ENCODE results near the gene MAP3K14.

The MAP3K14 gene

GRCh38 chr17:45264988-45265387 is 51.8 kb downstream of the MAP3K14 start:
- no peak for TF ChIP-seq TAF1 (IDR thresholded peaks at IDR 0.05; ENCODE audit: borderline replicate concordance, insufficient read depth, low read length)

GRCh38 chr17:45264430-45264829 is 52.4 kb downstream of the MAP3K14 start:
- TF ChIP-seq FOXP2 (optimal IDR thresholded peaks at IDR 0.05; ENCODE audit: borderline replicate concordance, extremely low read depth, extremely low read length, insufficient read depth) (no peak), TAF1 (IDR thresholded peaks at IDR 0.05; ENCODE audit: borderline replicate concordance, insufficient read depth, low read length) (no peak), REST (IDR thresholded peaks at IDR 0.05; ENCODE audit: insufficient read depth in 1 of 2, low read depth in 2 of 2, low read length in 2 of 2) (no peak), POLR2AphosphoS5 (IDR thresholded peaks at IDR 0.05; ENCODE audit: low read depth, low read length) (no peak), SIN3A (IDR thresholded peaks at IDR 0.05; ENCODE audit: borderline replicate concordance, insufficient read depth, low read length) (no peak)

GRCh38 chr17:45263477-45263860 is 53.4 kb downstream of the MAP3K14 start:
- TF ChIP-seq REST (IDR thresholded peaks at IDR 0.05; ENCODE audit: insufficient read depth in 1 of 2, low read depth in 2 of 2, low read length in 2 of 2) (no peak), POLR2AphosphoS5 (IDR thresholded peaks at IDR 0.05; ENCODE audit: low read depth, low read length) (no peak), FOXP2 (optimal IDR thresholded peaks at IDR 0.05; ENCODE audit: borderline replicate concordance, extremely low read depth, extremely low read length, insufficient read depth) (no peak), SIN3A (IDR thresholded peaks at IDR 0.05; ENCODE audit: borderline replicate concordance, insufficient read depth, low read length) (no peak), TAF1 (IDR thresholded peaks at IDR 0.05; ENCODE audit: borderline replicate concordance, insufficient read depth, low read length) (no peak)

- TF ChIP-seq TAF1 (IDR thresholded peaks at IDR 0.05; ENCODE audit: borderline replicate concordance, insufficient read depth, low read length) = no peak
Measured at GRCh38 chr17:45262516-45263476, 54.0 kb downstream of the MAP3K14 start.

GRCh38 chr17:45261577-45262515 is 55.0 kb downstream of the MAP3K14 start, which contains the start of gene SPATA32:
Gene SPATA32 (minus strand): TSS chr17:45262094. CDS start chr17:45262016, 78 bp downstream.
- TF ChIP-seq FOXP2 (optimal IDR thresholded peaks at IDR 0.05; ENCODE audit: borderline replicate concordance, extremely low read depth, extremely low read length, insufficient read depth) (no peak), TAF1 (IDR thresholded peaks at IDR 0.05; ENCODE audit: borderline replicate concordance, insufficient read depth, low read length) (no peak), SIN3A (IDR thresholded peaks at IDR 0.05; ENCODE audit: borderline replicate concordance, insufficient read depth, low read length) (no peak), POLR2AphosphoS5 (IDR thresholded peaks at IDR 0.05; ENCODE audit: low read depth, low read length) (no peak), REST (IDR thresholded peaks at IDR 0.05; ENCODE audit: insufficient read depth in 1 of 2, low read depth in 2 of 2, low read length in 2 of 2) (no peak)

Data from PFSK-1 (cell line).